Trophoblast cell (in vitro differentiated cells and primary cell): ENCODE data around the gene CRK.

Source experiments
- DNase-seq, 2 donors: peaks; one replicate each; pipeline ENCODE4 v3.0.0-alpha.2; 2016
- H2AFZ ChIP-seq: 2 replicates; pipeline ENCODE4 v1.6.1; 2013; ENCODE audit warnings: low read length, moderate library complexity, mild to moderate bottlenecking; ENCODE audit not compliant: insufficient read depth, poor library complexity
- H2AK5ac ChIP-seq: 2 replicates; pipeline ENCODE4 v1.6.1; 2013; ENCODE audit warnings: mild to moderate bottlenecking, low read length
- H2BK120ac ChIP-seq: 2 replicates; pipeline ENCODE4 v1.6.1; 2013; ENCODE audit warnings: low read length, mild to moderate bottlenecking, moderate library complexity; ENCODE audit not compliant: insufficient read depth, poor library complexity
- H2BK12ac ChIP-seq: 2 replicates; pipeline ENCODE4 v1.6.1; 2013; ENCODE audit warnings: mild to moderate bottlenecking, low read length, moderate library complexity
- H2BK5ac ChIP-seq: 2 replicates; pipeline ENCODE4 v1.6.1; 2013; ENCODE audit warnings: low read length, low read depth, moderate library complexity, mild to moderate bottlenecking; ENCODE audit not compliant: poor library complexity
- H3K14ac ChIP-seq: 2 replicates; pipeline ENCODE4 v1.6.1; 2013; ENCODE audit warnings: mild to moderate bottlenecking, low read length
- H3K18ac ChIP-seq: 2 replicates; pipeline ENCODE4 v1.6.1; 2013; ENCODE audit warnings: mild to moderate bottlenecking, low read length
- H3K23ac ChIP-seq: 2 replicates; pipeline ENCODE4 v1.6.1; 2013; ENCODE audit warnings: low read length
- H3K27ac ChIP-seq: 2 replicates; pipeline ENCODE4 v1.5.1; 2013; ENCODE audit warnings: low read depth, mild to moderate bottlenecking, inconsistent platforms, low read length, moderate library complexity
- H3K27me3 ChIP-seq: 2 replicates; pipeline ENCODE4 v1.6.1; 2013; ENCODE audit warnings: inconsistent platforms, mild to moderate bottlenecking, low read length, moderate library complexity; ENCODE audit not compliant: insufficient read depth
- H3K36me3 ChIP-seq, 2 experiments: 1 replicate in 1 of 2; 2 replicates in 1 of 2; pipeline ENCODE4 v1.6.1; 2013; ENCODE audit warnings: low read length in 2 of 2, mild to moderate bottlenecking in 2 of 2, moderate library complexity in 1 of 2; ENCODE audit not compliant: insufficient read depth in 2 of 2, control insufficient read depth in 1 of 2
- H3K4ac ChIP-seq: 2 replicates; pipeline ENCODE4 v1.6.1; 2013; ENCODE audit warnings: low read depth, mild to moderate bottlenecking, low read length, moderate library complexity
- H3K4me1 ChIP-seq, 2 experiments: 1 replicate in 1 of 2; 2 replicates in 1 of 2; pipeline ENCODE4 v1.6.1; 2013; ENCODE audit warnings: low read length in 2 of 2, mild to moderate bottlenecking in 2 of 2, moderate library complexity in 1 of 2; ENCODE audit not compliant: insufficient read depth in 2 of 2, control insufficient read depth in 1 of 2
- H3K4me2 ChIP-seq: 2 replicates; pipeline ENCODE4 v1.6.1; 2013; ENCODE audit warnings: inconsistent platforms, mild to moderate bottlenecking, low read length, moderate library complexity
- H3K4me3 ChIP-seq: 2 replicates; pipeline ENCODE4 v1.5.1; 2013; ENCODE audit warnings: mild to moderate bottlenecking, low read depth, low read length, inconsistent platforms
- H3K79me1 ChIP-seq: one replicate; pipeline ENCODE4 v1.6.1; 2013; ENCODE audit warnings: low read length
- H3K79me2 ChIP-seq: 2 replicates; pipeline ENCODE4 v1.6.1; 2013; ENCODE audit warnings: low read length, mild to moderate bottlenecking; ENCODE audit not compliant: control insufficient read depth, insufficient read depth, poor library complexity
- H3K9ac ChIP-seq: 2 replicates; pipeline ENCODE4 v1.6.1; 2013; ENCODE audit warnings: mild to moderate bottlenecking, low read length
- H3K9me3 ChIP-seq: 2 replicates; pipeline ENCODE4 v1.6.1; 2013; ENCODE audit warnings: low read depth, mild to moderate bottlenecking, control low read depth, inconsistent platforms, low read length; ENCODE audit not compliant: insufficient read depth
- H4K12ac ChIP-seq: 2 replicates; pipeline ENCODE4 v1.6.1; 2013; ENCODE audit warnings: low read depth, mild to moderate bottlenecking, low read length, moderate library complexity
- H4K8ac ChIP-seq: 2 replicates; pipeline ENCODE4 v1.6.1; 2013; ENCODE audit warnings: low read depth, mild to moderate bottlenecking, low read length, moderate library complexity
- H4K91ac ChIP-seq: one replicate; pipeline ENCODE4 v1.6.1; 2013; ENCODE audit warnings: low read depth, mild to moderate bottlenecking, low read length, moderate library complexity
- WGBS: extraction: QIAGEN DNeasy Blood & Tissue Kit; methylation state at CpG from one replicate; pipeline ENCODE4 v1.1.7; 2013; ENCODE audit warnings: missing lambda C conversion rate; ENCODE audit not compliant: insufficient read length, insufficient coverage; ENCODE audit errors: extremely low coverage; 5-methylcytosine and 5-hydroxymethylcytosine counted together

Gene CRK

DNA sequence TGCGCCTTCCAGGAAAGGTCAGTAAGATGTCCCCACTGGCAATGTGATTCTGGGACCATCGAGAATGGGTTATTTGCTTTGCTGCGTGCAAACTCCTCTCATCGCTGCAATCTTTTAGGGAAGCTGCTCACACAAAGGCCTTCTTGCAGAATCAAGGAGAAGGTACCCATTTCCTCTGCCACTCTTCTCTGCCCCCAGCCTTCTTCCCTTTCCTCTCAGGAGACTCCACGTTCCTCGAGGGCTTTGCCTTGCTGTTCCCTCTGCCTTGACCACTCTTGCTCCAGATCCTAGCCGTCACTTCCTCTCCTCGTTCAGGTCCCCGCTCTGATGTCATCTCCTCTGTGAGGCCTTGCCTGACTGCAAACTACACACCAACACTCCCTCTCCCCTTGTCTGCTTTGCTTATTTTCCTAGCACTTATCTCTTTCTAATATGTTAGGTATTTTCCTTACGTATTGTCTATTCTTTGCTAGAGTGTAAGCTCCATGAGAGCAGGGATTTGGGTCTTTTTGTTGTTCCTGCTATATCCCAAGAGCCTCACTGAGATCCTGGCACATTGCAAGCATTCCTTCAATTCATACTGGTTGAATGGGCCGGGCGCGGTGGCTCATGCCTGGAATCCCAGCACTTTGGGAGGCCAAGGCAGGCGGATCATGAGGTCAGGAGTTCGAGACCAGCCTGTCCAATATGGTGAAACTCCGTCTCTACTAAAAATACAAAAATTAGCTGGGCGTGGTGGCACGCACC, 5.3 kb upstream of the CRK start:
- no peaks in the 10 kb centered on the region for H3K79me2 ChIP-seq

DNA sequence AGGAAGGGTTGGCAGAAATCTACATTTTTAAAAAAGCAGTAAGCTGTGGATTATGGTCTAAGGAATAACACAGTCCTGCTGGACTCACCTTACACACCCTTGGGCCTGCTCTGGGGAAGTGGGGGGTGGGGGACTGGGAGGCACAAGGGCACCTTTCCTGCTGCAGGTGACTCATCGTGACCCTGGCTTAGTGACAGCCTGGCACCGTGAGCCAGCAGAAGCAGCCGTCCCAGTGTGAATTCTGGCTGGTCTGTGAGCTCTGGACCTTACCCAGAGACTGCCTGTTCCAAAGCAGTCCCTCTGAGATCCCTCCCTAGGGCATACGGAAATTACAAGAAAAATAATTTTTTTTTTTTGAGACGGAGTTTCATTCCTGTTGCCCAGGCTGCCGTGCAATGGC, 4.2 kb upstream of the CRK start:
- no peak overlapping the region for H3K4me2 ChIP-seq
- H3K36me3 ChIP-seq, result peaks cover 11 to 12% of the 10 kb centered on the region in 2 experiments
- H3K27ac ChIP-seq, result no peak overlapping the region
- H4K91ac ChIP-seq, result no peak overlapping the region
- no peak overlapping the region for H2BK5ac ChIP-seq
- H3K4me3 ChIP-seq, result no peak overlapping the region
- H2BK12ac ChIP-seq, result no peak overlapping the region
- no peak overlapping the region for H2AK5ac ChIP-seq
- H3K14ac ChIP-seq, result no peak overlapping the region
- H3K79me1 ChIP-seq, result peaks cover 8% of the 10 kb centered on the region
- H4K12ac ChIP-seq, result no peak overlapping the region
- H3K9ac ChIP-seq, result no peak overlapping the region
- no peak overlapping the region for H2AFZ ChIP-seq
- H3K23ac ChIP-seq, result no peak overlapping the region
- DNase-seq, result no peak
- H3K4me1 ChIP-seq, result peaks cover 2 to 7% of the 10 kb centered on the region in 2 experiments
- H3K18ac ChIP-seq, result no peak overlapping the region
- H3K79me2 ChIP-seq, result peaks cover 8% of the 10 kb centered on the region
- no peak overlapping the region for H4K8ac ChIP-seq
- no CpG with 5 or more reads among the region's 6 CpGs for WGBS
- peaks cover 2% of the 10 kb centered on the region for H3K9me3 ChIP-seq
- no peak overlapping the region for H2BK120ac ChIP-seq
- H3K27me3 ChIP-seq, result no peaks in the 10 kb centered on the region
- no peak overlapping the region for H3K4ac ChIP-seq

More for the DNA sequence above, 5.3 kb upstream of the CRK start:
- Histone ChIP-seq H3K4ac (no peak overlapping the region), H3K23ac (no peak overlapping the region), H3K36me3 (peaks cover 21 to 23% of the 10 kb centered on the region in 2 experiments), H3K27ac (no peak overlapping the region), H3K9me3 (no peaks in the 10 kb centered on the region), H3K79me1 (no peaks in the 10 kb centered on the region), H3K14ac (no peak overlapping the region), H4K91ac (no peak overlapping the region), H2BK12ac (no peak overlapping the region), H3K9ac (no peak overlapping the region), H2BK120ac (no peak overlapping the region), H3K4me3 (no peak overlapping the region), H3K4me1 (peaks cover 2 to 7% of the 10 kb centered on the region in 2 experiments), H3K18ac (no peak overlapping the region), H4K8ac (no peak overlapping the region), H3K4me2 (no peak overlapping the region), H2AFZ (no peak overlapping the region), H3K27me3 (no peaks in the 10 kb centered on the region), H2BK5ac (no peak overlapping the region), H4K12ac (no peak overlapping the region), H2AK5ac (no peak overlapping the region)
- no CpG with 5 or more reads among the region's 18 CpGs for WGBS
- peak in 1 of 2 donors; percentile 47 for DNase-seq

DNA sequence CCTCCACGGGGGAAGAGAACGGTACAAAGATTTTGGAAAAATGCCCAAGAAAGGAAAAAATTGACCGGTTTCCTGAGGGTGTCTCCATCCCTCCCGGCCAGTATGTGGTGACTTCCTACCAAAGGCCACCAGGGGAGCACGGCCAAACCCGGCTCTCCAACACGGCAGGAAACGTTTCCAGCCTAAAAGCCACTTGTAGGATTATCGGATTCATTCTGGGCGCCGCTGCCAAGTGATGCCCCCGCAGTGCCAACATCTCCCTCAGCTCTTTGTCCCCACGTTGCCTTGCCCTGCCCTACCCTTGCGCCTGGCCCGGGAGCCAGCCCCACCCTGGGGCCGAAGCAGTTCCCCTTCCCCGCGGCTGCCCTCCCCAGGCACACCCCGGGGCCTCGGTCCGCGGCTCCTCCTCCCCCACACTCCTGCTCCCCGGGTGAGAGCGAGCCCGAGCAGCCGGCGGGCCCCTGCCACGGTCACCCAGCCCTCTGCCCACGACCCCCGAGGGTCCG, 688 bp downstream of the CRK start:
- peaks cover 9 to 10% of the 10 kb centered on the region in 2 experiments for H3K4me1 ChIP-seq
- peak overlapping the region; percentile 93 for H2AK5ac ChIP-seq
- H3K14ac ChIP-seq, result peak overlapping the region; percentile 96
- no peak overlapping the region for H3K23ac ChIP-seq
- DNase-seq, result peak; percentile 70 to 81
- H3K4me3 ChIP-seq, result peak overlapping the region; percentile 98
- H2AFZ ChIP-seq, result peak overlapping the region; percentile 85
- no peak overlapping the region for H2BK12ac ChIP-seq
- peaks cover 10% of the 10 kb centered on the region for H3K79me1 ChIP-seq
- peak overlapping the region; percentile 63 for H3K18ac ChIP-seq
- H4K12ac ChIP-seq, result peak overlapping the region; percentile 93
- H2BK5ac ChIP-seq, result peak overlapping the region; percentile 95
- peaks cover 27% of the 10 kb centered on the region for H3K79me2 ChIP-seq
- peak overlapping the region; percentile 92 for H4K91ac ChIP-seq
- peak overlapping the region; percentile 75 for H2BK120ac ChIP-seq
- H3K27me3 ChIP-seq, result no peaks in the 10 kb centered on the region
- peak overlapping the region; percentile 89 for H3K9ac ChIP-seq
- peak overlapping the region; percentile 93 for H4K8ac ChIP-seq
- H3K4me2 ChIP-seq, result peak overlapping the region; percentile 89
- peaks cover 4 to 5% of the 10 kb centered on the region in 2 experiments for H3K36me3 ChIP-seq
- H3K4ac ChIP-seq, result peak overlapping the region; percentile 96
- peaks cover 2% of the 10 kb centered on the region for H3K9me3 ChIP-seq
- H3K27ac ChIP-seq, result peak overlapping the region; percentile 87
- WGBS, result no CpG with 5 or more reads among the region's 31 CpGs

GRCh38 chr17:1454541-1454940, 1.5 kb downstream of the CRK start:
- no peak overlapping the region for H2BK120ac ChIP-seq

More at GRCh38 chr17:1454541-1454940, 1.5 kb downstream of the CRK start:
- Histone ChIP-seq H2BK12ac (no peak overlapping the region), H3K36me3 (peaks cover 5 to 6% of the 10 kb centered on the region in 2 experiments), H2BK5ac (no peak overlapping the region), H3K4ac (peak overlapping the region; percentile 99), H3K9ac (peak overlapping the region; percentile 73), H2AFZ (no peak overlapping the region), H3K9me3 (peaks cover 2% of the 10 kb centered on the region), H4K12ac (no peak overlapping the region), H4K91ac (no peak overlapping the region), H3K79me2 (peaks cover 29% of the 10 kb centered on the region), H3K27me3 (no peaks in the 10 kb centered on the region), H3K27ac (no peak overlapping the region), H3K4me3 (no peak overlapping the region), H3K4me2 (peak overlapping the region; percentile 89), H4K8ac (no peak overlapping the region), H2AK5ac (no peak overlapping the region), H3K14ac (no peak overlapping the region), H3K18ac (no peak overlapping the region), H3K4me1 (peaks cover 9 to 12% of the 10 kb centered on the region in 2 experiments), H3K79me1 (peaks cover 10% of the 10 kb centered on the region), H3K23ac (no peak overlapping the region)
- DNase-seq, result no peak
- WGBS, result no CpG with 5 or more reads among the region's 9 CpGs
